SK-N-SH treated with all-trans-retinoic acid at 6 μM for 48 hours (cell line): Measurements from ENCODE around the gene ZSCAN23.

Experiments
- ATAC-seq: fragments of 200-7000 bp; cut with Tn5 transposase; 3 replicates; pipeline ENCODE4 v1.9.1; 2020; ENCODE audit warnings: mild to moderate bottlenecking, moderate library complexity
- CREB5 ChIP-seq: fragments of 250-450 bp; sonication (Bioruptor Pico); IDR thresholded peaks from 2 replicates; pipeline ENCODE4 v1.5.1; 2020; ENCODE audit warnings: low read depth, mild to moderate bottlenecking, moderate library complexity
- CSDC2 ChIP-seq: fragments of 250-450 bp; sonication (Bioruptor Pico); IDR thresholded peaks from 2 replicates; pipeline ENCODE4 v1.5.0; 2020; ENCODE audit warnings: mild to moderate bottlenecking, moderate library complexity
- CSRNP3 ChIP-seq: fragments of 250-450 bp; sonication (Bioruptor Pico); IDR thresholded peaks from 2 replicates; pipeline ENCODE4 v1.5.1; 2021; ENCODE audit warnings: mild to moderate bottlenecking, moderate library complexity
- ESRRG ChIP-seq: fragments of 250-450 bp; sonication (Bioruptor Pico); IDR thresholded peaks from 2 replicates; pipeline ENCODE4 v1.6.1; 2021; ENCODE audit warnings: mild to moderate bottlenecking
- GLIS3 ChIP-seq: fragments of 250-450 bp; sonication (Bioruptor Pico); IDR thresholded peaks from 2 replicates; pipeline ENCODE4 v1.5.0; 2020; ENCODE audit warnings: mild to moderate bottlenecking, moderate library complexity
- OSR1 ChIP-seq: fragments of 250-450 bp; sonication (Bioruptor Pico); IDR thresholded peaks from 2 replicates; pipeline ENCODE4 v1.8.0; 2022; ENCODE audit warnings: moderate library complexity, mild to moderate bottlenecking, inconsistent platforms
- PATZ1 ChIP-seq: fragments of 250-450 bp; sonication (Bioruptor Pico); IDR thresholded peaks from 2 replicates; pipeline ENCODE4 v1.8.0; 2020; ENCODE audit warnings: mild to moderate bottlenecking, moderate library complexity, borderline replicate concordance
- TCF4 ChIP-seq: fragments of 250-450 bp; sonication (Bioruptor Pico); IDR thresholded peaks from 2 replicates; pipeline ENCODE4 v1.8.0; 2021; ENCODE audit warnings: mild to moderate bottlenecking, moderate library complexity, borderline replicate concordance
- TOX ChIP-seq: fragments of 250-450 bp; sonication (Bioruptor Pico); IDR thresholded peaks from 2 replicates; pipeline ENCODE4 v1.8.0; 2021; ENCODE audit warnings: mild to moderate bottlenecking, moderate library complexity, borderline replicate concordance
- TSHZ2 ChIP-seq: fragments of 250-450 bp; sonication (Bioruptor Pico); IDR thresholded peaks from 2 replicates; pipeline ENCODE4 v1.5.0; 2020; ENCODE audit warnings: mild to moderate bottlenecking, moderate library complexity
- ZC3H10 ChIP-seq: fragments of 250-450 bp; sonication (Bioruptor Pico); IDR thresholded peaks from 2 replicates; pipeline ENCODE4 v1.5.1; 2021; ENCODE audit warnings: mild to moderate bottlenecking, moderate library complexity
- ZFP30 ChIP-seq: fragments of 450-650 bp; formaldehyde crosslinking; IDR thresholded peaks from 2 replicates; pipeline ENCODE4 v1.5.0; 2022; ENCODE audit warnings: mild to moderate bottlenecking, moderate library complexity
- ZNF565 ChIP-seq: fragments of 450-650 bp; formaldehyde crosslinking; conservative IDR thresholded peaks from 2 replicates; pipeline ENCODE4 v1.5.0; 2020; ENCODE audit warnings: low read depth, mild to moderate bottlenecking, moderate library complexity
- ZNF70 ChIP-seq: fragments of 450-650 bp; formaldehyde crosslinking; IDR thresholded peaks from 2 replicates; pipeline ENCODE4 v1.5.0; 2020; ENCODE audit warnings: mild to moderate bottlenecking, moderate library complexity
- ZNF8 ChIP-seq: fragments of 450-650 bp; formaldehyde crosslinking; IDR thresholded peaks from 2 replicates; pipeline ENCODE4 v1.5.0; 2020; ENCODE audit warnings: mild to moderate bottlenecking, moderate library complexity

ZSCAN23 gene

GRCh38 chr6:28442586-28442985 is 705 bp downstream of the ZSCAN23 start:
- ATAC-seq, result peak; percentile 32
- no peak for TF ChIP-seq CSDC2 (CRISPR knock-in tag)
- TF ChIP-seq CSRNP3 (CRISPR knock-in tag), result 0 out of 2 replicates have a peak, but pooled peaks have one; percentile 3
- no peak for TF ChIP-seq ESRRG (CRISPR knock-in tag)

- TF ChIP-seq TOX (CRISPR knock-in tag), result no peak
- no peak for TF ChIP-seq ZNF70 (CRISPR knock-in tag)
- TF ChIP-seq, all 23 proteins: peak for 0
- no peak for ATAC-seq
These were observed 6.9 kb downstream of the ZSCAN23 start for GRCh38 chr6:28436404-28436803.

GRCh38 chr6:28433119-28433518 is 10.2 kb downstream of the ZSCAN23 start:
- ATAC-seq, result no peak
- TF ChIP-seq ESRRG (CRISPR knock-in tag) (no peak), PATZ1 (CRISPR knock-in tag) (no peak), OSR1 (no peak), ZNF565 (CRISPR knock-in tag) (no peak), ZC3H10 (CRISPR knock-in tag) (no peak), TOX (CRISPR knock-in tag) (no peak), ZNF8 (CRISPR knock-in tag) (no peak), ZFP30 (no peak), CREB5 (CRISPR knock-in tag) (no peak), TSHZ2 (CRISPR knock-in tag) (no peak)
- TF ChIP-seq, all 23 proteins: peak for 0

- ATAC-seq, result no peak
These were observed 13.5 kb downstream of the ZSCAN23 start for GRCh38 chr6:28429781-28430180.

More at GRCh38 chr6:28429781-28430180, 13.5 kb downstream of the ZSCAN23 start:
- TF ChIP-seq CREB5 (CRISPR knock-in tag) (no peak), TOX (CRISPR knock-in tag) (no peak), TSHZ2 (CRISPR knock-in tag) (no peak), TCF4 (CRISPR knock-in tag) (no peak), ZC3H10 (CRISPR knock-in tag) (no peak), GLIS3 (CRISPR knock-in tag) (no peak), ESRRG (CRISPR knock-in tag) (no peak), PATZ1 (CRISPR knock-in tag) (no peak), ZNF70 (CRISPR knock-in tag) (no peak), CSRNP3 (CRISPR knock-in tag) (no peak), ZNF8 (CRISPR knock-in tag) (no peak)
